Smooth muscle cell (in vitro differentiated cells): ENCODE results near the gene CREB3L1. TPM values are rescaled to one million over a fixed set of nuclear protein-coding genes. Genes with fewer than 3 reads are reported as not detected.
A peak's percentile ranks its signal among the peaks of the same experiment; 100 is the strongest.

ENCODE experiments used
- DNase-seq: peaks from one replicate; lab custom pipeline; 2025; ENCODE audit not compliant: unreplicated experiment; lab: John Stamatoyannopoulos, UW
- H2AFZ ChIP-seq: fragments of 200-600 bp; sonication (generic); 2 replicates; pipeline ENCODE4 v1.6.0; 2016; ENCODE audit warnings: antibody characterized with exemption, low read depth, mild to moderate bottlenecking
- H3F3A ChIP-seq: fragments of 200-600 bp; sonication (generic); 2 replicates; pipeline ENCODE4 v1.6.0; 2017; ENCODE audit warnings: antibody characterized with exemption, low read depth
- H3K27ac ChIP-seq: fragments of 200-600 bp; sonication (generic); 2 replicates; pipeline ENCODE4 v1.5.1; 2016; ENCODE audit warnings: low read depth, mild to moderate bottlenecking
- H3K27me3 ChIP-seq: fragments of 200-600 bp; sonication (generic); 2 replicates; pipeline ENCODE4 v1.6.1; 2016; ENCODE audit warnings: low read depth, mild to moderate bottlenecking
- H3K36me3 ChIP-seq: fragments of 200-600 bp; sonication (generic); 2 replicates; pipeline ENCODE4 v1.5.1; 2016; ENCODE audit warnings: low read depth
- H3K4me1 ChIP-seq: fragments of 200-600 bp; sonication (generic); 2 replicates; pipeline ENCODE4 v1.5.1; 2016; ENCODE audit warnings: low read depth
- H3K4me2 ChIP-seq: fragments of 200-600 bp; sonication (generic); 2 replicates; pipeline ENCODE4 v1.6.0; 2016; ENCODE audit warnings: mild to moderate bottlenecking
- H3K4me3 ChIP-seq: fragments of 200-600 bp; sonication (generic); 2 replicates; pipeline ENCODE4 v1.5.1; 2016; ENCODE audit warnings: mild to moderate bottlenecking
- H3K79me2 ChIP-seq: fragments of 200-600 bp; sonication (generic); 2 replicates; pipeline ENCODE4 v1.6.0; 2016; ENCODE audit warnings: low read depth, mild to moderate bottlenecking
- H3K9ac ChIP-seq: fragments of 200-600 bp; sonication (generic); 2 replicates; pipeline ENCODE4 v1.6.0; 2016; ENCODE audit warnings: low read depth
- H3K9me3 ChIP-seq: fragments of 200-600 bp; sonication (generic); replicated peaks from 2 replicates; pipeline ENCODE4 v1.5.1; 2016; ENCODE audit warnings: low read depth
- H4K20me1 ChIP-seq: fragments of 200-600 bp; sonication (generic); 2 replicates; pipeline ENCODE4 v1.6.0; 2016; ENCODE audit warnings: low read depth
- WGBS: methylation state at CpG from one replicate; pipeline ENCODE4 v1.1.7; 2016; ENCODE audit warnings: low lambda C conversion rate; 5-methylcytosine and 5-hydroxymethylcytosine counted together
- polyA plus RNA-seq: library from polyadenylated mRNA; unstranded; fragments of >200 nt; fragmentation: Nextera tagmentation; extraction: Ambion mirVana; gene quantifications from 2 replicates; pipeline ENCODE4 v1.2.1, GENCODE V29; 2016
- total RNA-seq: library from RNA; depleted of rRNA; stranded (reverse); fragments of >200 nt; gene quantifications from 2 replicates; pipeline ENCODE4 v1.2.3, GENCODE V29; 2014
- TF ChIP-seq, protein P1 (sequence below): fragments of 200-600 bp; sonication (generic); IDR thresholded peaks from 2 replicates; pipeline ENCODE4 v1.5.1; 2017; ENCODE audit warnings: borderline replicate concordance, mild to moderate bottlenecking, antibody characterized with exemption; ENCODE audit not compliant: insufficient read depth, poor library complexity, severe bottlenecking

CREB3L1 gene, protein sequence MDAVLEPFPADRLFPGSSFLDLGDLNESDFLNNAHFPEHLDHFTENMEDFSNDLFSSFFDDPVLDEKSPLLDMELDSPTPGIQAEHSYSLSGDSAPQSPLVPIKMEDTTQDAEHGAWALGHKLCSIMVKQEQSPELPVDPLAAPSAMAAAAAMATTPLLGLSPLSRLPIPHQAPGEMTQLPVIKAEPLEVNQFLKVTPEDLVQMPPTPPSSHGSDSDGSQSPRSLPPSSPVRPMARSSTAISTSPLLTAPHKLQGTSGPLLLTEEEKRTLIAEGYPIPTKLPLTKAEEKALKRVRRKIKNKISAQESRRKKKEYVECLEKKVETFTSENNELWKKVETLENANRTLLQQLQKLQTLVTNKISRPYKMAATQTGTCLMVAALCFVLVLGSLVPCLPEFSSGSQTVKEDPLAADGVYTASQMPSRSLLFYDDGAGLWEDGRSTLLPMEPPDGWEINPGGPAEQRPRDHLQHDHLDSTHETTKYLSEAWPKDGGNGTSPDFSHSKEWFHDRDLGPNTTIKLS
- total RNA-seq (49.1 and 63.3 TPM in 2 replicates), polyA plus RNA-seq (385 and 437 TPM in 2 replicates)

DNA sequence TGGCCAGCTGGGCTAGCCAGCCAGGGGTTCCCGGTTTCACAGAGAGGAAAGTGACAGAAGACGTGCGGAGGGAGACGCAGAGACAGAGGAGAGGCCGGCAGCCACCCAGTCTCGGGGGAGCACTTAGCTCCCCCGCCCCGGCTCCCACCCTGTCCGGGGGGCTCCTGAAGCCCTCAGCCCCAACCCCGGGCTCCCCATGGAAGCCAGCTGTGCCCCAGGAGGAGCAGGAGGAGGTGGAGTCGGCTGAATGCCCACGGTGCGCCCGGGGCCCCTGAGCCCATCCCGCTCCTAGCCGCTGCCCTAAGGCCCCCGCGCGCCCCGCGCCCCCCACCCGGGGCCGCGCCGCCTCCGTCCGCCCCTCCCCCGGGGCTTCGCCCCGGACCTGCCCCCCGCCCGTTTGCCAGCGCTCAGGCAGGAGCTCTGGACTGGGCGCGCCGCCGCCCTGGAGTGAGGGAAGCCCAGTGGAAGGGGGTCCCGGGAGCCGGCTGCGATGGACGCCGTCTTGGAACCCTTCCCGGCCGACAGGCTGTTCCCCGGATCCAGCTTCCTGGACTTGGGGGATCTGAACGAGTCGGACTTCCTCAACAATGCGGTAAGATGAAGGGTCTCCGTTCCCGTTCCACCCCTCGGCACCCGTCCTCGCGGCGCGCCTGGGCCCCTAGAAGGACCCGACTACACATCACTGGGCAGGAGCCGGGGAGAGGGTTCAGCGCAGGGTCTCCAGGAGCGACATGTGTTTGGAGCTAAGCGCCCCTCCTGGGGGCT is at the start of gene CREB3L1:
CREB3L1 (plus strand) TSS at position 41 of the 765 bp plus-strand sequence; CDS start at position 491, 450 bp downstream.
- Histone ChIP-seq H3K4me3 (peak within 1 kb of the TSS; percentile 96), H3K9ac (peak within 1 kb of the TSS; percentile 86), H3K36me3 (no peaks in the 10 kb centered on the region), H2AFZ (peak within 1 kb of the TSS; percentile 26), H3K9me3 (no peaks in the 10 kb centered on the region), H3K27me3 (no peaks in the 10 kb centered on the region), H3K79me2 (peaks cover 55% of the 10 kb centered on the region), H3K4me1 (peaks cover 42% of the 10 kb centered on the region), H3F3A (peaks cover 22% of the 10 kb centered on the region), H4K20me1 (peaks cover 40% of the 10 kb centered on the region), H3K4me2 (peak within 1 kb of the TSS; percentile 98), H3K27ac (peak within 1 kb of the TSS; percentile 86)
- TF ChIP-seq, protein P1, sequence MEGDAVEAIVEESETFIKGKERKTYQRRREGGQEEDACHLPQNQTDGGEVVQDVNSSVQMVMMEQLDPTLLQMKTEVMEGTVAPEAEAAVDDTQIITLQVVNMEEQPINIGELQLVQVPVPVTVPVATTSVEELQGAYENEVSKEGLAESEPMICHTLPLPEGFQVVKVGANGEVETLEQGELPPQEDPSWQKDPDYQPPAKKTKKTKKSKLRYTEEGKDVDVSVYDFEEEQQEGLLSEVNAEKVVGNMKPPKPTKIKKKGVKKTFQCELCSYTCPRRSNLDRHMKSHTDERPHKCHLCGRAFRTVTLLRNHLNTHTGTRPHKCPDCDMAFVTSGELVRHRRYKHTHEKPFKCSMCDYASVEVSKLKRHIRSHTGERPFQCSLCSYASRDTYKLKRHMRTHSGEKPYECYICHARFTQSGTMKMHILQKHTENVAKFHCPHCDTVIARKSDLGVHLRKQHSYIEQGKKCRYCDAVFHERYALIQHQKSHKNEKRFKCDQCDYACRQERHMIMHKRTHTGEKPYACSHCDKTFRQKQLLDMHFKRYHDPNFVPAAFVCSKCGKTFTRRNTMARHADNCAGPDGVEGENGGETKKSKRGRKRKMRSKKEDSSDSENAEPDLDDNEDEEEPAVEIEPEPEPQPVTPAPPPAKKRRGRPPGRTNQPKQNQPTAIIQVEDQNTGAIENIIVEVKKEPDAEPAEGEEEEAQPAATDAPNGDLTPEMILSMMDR: no peak
- WGBS: 0% methylated on average over 36 of the region's 61 CpGs
- DNase-seq: peak; percentile 49

DNA sequence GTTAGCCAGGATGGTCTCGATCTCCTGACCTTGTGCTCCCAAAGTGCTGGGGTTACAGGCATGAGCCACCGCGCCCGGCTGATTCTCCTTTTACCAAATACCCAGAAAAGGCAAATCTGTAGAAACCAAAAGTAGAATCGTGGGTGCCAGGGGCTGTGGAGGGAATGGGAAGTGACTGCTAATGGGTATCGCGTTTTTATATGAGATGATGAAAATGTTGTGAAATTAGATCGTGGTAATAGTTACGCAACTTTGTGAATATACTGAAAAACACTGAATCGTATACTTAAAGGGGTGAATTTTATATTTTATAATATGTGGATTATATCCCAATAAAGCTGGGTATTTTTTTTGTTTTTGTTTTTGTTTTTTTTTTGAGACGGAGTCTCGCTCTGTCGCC is 48.2 kb upstream of the CREB3L1 start:
- Histone ChIP-seq H3K4me3 (no peak overlapping the region), H2AFZ (no peak overlapping the region), H3K36me3 (no peaks in the 10 kb centered on the region), H3K27ac (no peak overlapping the region), H3K27me3 (no peaks in the 10 kb centered on the region), H3K9ac (no peak overlapping the region), H3F3A (no peaks in the 10 kb centered on the region), H3K4me2 (no peak overlapping the region), H3K79me2 (no peaks in the 10 kb centered on the region), H4K20me1 (no peaks in the 10 kb centered on the region), H3K4me1 (peaks cover 6% of the 10 kb centered on the region), H3K9me3 (no peaks in the 10 kb centered on the region)
- TF ChIP-seq, protein P1: no peak
- 97% methylated on average over 13 of the region's 13 CpGs for WGBS
- no peak for DNase-seq

DNA sequence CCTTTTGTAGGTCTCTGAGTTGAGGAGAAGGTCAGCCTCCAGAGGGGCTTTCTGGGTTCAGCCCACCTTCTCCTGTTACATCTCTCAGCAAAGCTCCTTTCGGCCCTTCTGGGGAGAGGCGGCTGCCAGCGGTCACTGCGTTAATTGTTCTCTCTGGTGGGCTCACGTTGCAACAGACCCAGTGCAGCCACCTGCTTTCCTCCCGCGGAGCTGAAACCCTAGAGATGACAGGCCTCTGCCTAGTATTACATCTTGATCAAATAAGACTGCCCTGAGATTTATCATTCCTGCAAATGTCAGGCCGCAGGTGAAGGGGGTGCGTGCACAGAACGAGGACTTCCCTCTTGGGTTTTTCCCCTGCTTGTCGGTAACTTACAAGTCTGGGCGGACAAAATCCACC is 43.2 kb upstream of the CREB3L1 start:
- H3K79me2 ChIP-seq: no peaks in the 10 kb centered on the region
- H3K4me1 ChIP-seq: peaks cover 20% of the 10 kb centered on the region
- no peaks in the 10 kb centered on the region for H3K27me3 ChIP-seq
- DNase-seq: no peak
- no peak overlapping the region for H3K4me3 ChIP-seq
- TF ChIP-seq, protein P1: no peak
- H2AFZ ChIP-seq: no peak overlapping the region
- H3K9ac ChIP-seq: no peak overlapping the region
- no peaks in the 10 kb centered on the region for H3K36me3 ChIP-seq
- no peak overlapping the region for H3K4me2 ChIP-seq
- H3F3A ChIP-seq: peaks cover under 1% of the 10 kb centered on the region
- H3K9me3 ChIP-seq: no peaks in the 10 kb centered on the region
- no peak overlapping the region for H3K27ac ChIP-seq
- WGBS: 88% methylated on average over 12 of the region's 12 CpGs
- no peaks in the 10 kb centered on the region for H4K20me1 ChIP-seq
